Activated effector memory CD4-positive, alpha-beta T cell treated with Interleukin-2 at 50 U/mL for 16 hours (primary cell): Measurements from ENCODE around the gene NAA38.

Experiments
- DNase-seq: peaks from one replicate; pipeline ENCODE4 v3.0.0-alpha.2; 2020

NAA38 gene, protein sequence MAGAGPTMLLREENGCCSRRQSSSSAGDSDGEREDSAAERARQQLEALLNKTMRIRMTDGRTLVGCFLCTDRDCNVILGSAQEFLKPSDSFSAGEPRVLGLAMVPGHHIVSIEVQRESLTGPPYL

DNA sequence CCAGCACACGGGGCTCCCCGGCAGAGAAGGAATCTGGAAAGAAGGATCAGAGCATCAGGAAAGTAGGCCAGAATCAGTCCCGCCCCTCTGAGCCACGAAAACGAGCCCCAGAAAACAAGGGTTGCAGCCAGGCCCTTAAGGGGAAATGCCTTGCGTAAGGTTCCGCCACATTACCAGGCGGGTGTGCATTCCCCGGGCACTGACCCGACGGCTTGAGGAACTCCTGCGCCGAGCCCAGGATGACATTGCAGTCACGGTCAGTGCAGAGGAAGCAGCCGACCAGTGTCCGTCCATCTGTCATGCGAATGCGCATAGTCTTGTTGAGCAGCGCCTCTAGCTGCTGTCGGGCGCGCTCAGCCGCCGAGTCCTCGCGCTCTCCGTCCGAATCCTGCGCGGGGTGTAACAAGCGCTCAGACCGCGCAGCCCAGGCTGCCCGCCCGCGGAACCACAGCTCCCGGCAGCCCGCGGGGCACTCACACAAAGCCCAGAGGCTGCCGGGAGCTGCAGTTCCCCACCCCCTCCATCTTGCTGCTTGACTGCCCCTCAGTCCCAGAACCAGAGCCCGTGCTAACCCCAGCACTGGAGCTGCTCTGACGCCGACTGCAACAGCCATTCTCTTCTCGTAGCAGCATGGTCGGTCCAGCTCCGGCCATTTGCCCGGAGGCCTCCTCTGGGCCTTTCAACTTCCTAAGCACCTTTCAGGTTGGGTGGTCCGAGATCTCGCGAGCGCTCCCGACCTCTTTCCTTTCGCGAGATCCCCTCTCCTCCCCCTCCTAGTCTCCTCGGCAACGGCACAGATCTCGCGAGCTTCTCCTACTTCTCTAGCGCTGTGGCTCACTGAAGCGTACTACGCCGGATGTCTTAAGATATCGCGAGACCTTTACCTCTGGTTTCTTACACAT, at the start of gene NAA38:
Gene NAA38, minus strand, starts transcription at position 749 of the 902 bp plus-strand sequence. Its CDS starts 96 bp downstream, at position 653.
- DNase-seq, result peak; percentile 90

DNA sequence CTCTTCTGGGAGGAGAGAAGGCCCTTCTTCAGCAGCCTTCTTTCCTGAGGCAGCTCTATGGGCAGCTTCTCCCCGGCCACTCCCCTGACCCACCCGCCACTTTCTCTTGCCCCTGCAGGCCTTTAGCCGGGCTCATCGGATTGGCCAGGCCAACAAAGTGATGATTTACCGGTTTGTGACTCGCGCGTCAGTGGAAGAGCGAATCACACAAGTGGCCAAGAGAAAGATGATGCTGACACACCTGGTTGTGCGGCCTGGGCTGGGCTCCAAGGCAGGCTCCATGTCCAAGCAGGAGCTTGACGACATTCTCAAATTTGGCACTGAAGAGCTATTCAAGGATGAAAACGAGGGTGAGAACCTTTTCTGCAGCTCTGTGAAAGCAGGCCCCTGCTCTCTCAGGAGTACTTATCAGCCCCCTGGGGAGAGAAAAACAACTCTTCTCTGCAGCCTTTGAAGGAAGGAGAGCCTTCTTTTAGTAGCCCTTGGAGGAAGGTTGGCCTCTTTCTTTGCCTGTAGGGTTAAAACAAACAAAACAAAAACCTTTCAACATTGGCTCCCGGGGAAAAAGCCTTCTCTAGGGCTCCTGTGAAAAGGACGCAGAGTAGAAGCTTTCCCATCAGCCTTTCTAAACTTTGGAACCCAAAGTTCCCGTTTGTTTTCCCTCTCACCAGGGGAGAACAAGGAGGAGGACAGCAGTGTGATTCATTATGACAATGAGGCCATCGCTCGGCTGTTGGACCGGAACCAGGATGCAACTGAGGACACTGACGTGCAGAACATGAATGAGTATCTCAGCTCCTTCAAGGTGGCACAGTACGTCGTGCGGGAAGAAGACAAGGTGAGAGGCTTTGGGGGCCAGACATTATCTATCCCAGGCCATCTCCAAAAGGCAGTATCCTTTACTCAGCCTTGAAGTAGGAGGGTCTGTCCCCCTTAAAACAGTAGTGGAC, 46.1 kb upstream of the NAA38 start:
- no peak for DNase-seq

DNA sequence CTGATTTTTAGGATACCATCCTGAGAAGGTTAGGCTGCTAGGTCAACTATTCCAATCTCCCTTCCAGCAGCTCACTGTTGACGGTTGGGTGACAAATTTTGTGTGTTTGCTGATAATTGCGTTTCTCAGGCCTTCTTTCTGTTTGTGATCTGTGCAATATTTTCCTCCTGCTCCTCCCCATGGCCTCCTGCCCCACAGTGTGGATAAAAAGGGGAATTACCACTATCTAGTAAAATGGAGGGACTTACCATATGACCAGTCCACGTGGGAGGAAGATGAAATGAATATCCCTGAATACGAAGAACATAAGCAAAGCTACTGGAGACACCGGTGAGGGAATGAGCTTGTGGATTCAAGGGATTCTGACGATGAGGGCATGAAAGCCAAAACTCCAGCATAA, 40.4 kb upstream of the NAA38 start:
- no peak for DNase-seq

DNA sequence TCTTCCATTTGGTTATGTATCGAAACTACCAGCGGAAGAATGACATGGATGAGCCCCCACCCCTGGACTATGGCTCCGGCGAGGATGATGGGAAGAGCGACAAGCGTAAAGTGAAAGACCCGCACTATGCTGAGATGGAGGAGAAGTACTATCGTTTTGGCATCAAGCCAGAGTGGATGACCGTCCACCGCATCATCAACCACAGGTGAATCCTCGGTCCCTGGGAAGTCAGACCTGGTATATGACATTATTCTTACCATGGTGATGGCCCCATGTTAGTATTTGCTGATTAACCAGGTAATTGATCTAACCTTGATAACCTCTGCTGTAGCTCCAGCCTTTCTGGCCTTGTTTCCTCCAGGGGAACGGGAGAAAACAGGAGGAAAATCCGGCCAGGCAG, 39.7 kb upstream of the NAA38 start:
- no peak for DNase-seq

DNA sequence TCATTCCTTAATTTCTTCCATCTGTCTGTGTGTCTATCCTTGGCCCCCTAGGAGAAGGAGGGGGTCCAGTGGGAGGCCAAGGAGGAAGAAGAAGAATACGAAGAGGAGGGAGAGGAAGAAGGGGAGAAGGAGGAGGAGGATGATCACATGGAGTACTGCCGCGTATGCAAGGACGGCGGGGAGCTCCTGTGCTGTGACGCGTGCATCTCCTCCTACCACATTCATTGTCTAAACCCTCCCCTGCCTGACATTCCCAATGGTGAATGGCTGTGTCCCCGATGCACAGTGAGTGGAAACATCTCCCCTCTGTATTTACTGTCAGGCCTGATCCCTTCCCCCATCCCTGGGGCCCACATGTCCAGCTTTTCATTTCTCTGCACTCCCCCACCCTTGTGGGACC, 37.5 kb upstream of the NAA38 start:
- no peak for DNase-seq

DNA sequence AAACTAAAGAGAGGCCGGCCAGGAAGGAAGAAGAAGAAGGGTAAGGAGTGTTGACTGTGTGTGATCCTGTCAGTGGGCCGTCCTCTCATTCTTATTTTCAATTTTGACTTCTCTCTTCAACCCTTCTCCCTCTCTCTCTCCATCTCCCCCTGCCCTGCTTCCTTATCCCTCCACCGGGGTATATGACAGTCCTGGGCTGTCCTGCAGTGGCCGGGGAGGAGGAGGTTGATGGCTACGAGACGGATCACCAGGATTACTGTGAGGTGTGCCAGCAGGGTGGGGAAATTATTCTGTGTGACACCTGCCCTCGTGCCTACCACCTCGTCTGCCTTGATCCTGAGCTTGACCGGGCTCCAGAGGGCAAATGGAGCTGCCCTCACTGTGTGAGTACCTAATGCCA, 36.9 kb upstream of the NAA38 start:
- DNase-seq, result no peak

DNA sequence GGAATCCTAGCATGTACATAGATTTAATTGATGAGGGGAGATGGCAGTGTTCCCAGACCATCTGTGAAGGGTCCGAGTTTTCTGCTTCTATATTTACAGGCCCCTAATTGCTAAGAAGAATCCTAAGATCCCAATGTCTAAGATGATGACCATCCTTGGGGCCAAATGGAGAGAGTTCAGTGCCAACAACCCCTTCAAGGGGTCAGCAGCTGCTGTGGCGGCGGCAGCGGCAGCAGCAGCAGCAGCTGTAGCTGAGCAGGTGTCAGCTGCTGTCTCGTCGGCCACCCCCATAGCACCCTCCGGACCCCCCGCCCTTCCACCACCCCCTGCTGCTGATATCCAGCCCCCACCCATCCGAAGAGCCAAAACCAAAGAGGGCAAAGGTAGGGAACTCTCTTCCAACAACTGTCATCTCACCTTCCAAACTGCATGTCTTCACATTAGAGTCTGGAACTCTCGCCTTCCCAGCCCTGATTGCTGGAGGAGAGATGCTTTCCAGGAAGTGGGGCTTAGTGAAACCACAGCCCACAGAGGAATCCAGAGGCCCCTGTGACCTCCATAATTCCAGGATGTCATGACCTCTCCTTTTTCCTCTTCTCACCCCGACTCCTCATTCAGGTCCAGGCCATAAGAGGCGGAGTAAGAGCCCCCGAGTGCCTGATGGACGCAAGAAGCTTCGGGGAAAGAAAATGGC, 36.0 kb upstream of the NAA38 start:
- DNase-seq, result no peak

DNA sequence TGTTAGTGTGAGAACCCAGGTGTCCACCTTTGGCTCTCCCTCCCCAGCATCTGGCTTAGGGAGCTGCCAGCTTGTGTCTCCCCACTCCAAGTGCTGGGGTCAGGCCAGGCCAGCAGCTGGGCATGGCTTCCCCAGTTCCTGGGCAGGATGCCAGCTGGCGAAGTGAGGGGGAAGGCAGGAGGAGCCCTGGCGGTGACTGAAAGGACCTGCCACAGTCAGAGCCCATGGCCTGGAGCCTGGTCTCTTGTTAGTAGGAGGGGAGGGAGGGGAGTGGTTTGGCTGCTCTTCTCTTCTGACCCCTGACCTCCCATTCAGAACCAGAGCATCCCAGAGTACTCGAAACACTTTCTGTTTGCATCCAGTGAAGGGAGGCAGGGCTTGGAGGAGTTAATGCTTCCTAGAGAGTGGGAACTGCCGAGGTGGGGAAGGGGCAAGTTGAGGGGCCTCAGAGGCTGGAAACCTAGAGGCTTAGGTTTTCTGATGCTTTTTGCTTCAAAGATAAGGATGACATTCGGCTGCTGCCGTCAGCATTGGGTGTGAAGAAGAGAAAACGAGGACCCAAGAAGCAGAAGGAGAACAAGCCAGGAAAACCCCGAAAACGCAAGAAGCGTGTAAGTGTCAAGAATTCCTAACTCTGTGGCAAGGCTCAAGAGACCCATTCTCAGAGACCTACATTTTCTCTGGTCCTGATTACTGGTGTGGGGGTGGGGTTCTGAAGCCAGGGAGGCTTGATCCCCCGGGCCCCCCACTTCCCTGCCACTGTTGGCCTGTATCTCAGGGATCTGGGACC, 32.0 kb upstream of the NAA38 start:
- DNase-seq, result peak; percentile 20

DNA sequence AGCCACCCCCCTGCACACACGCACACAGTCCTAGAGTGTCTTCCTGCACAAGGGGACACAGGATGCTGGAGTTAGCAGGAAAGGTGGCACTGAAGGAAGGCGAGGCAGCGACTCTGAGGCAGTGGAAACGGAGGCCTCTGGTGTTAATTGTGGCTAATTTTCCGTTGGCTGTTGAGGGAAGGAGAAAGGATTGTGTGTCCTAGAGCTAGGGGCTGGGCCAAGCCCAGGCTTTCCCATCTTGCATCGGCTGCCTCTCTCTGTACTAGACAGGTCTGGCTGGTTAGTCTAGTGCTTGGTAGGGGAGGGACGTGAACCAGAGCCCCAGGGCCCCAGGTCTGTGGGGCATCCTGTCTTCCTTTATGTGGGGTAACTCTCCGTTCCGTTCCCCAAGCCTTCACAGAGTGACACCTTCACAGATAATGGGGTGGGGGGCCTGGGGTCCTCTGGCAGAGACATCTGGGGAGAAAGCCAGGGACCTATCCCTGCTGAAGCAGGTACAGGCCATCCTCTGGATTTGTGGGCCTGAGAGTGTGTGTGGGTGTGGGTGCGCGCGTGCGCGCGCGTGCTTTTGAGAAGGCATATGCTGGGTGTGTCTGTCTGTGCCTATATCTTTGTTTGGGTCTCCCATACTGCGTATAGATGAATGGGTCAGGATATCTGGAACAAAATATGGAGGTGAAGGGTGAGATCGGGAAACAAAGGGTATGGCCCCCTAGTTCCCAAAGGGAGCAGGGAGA, 31.0 kb upstream of the NAA38 start, which contains the start of gene CHD3:
Gene CHD3, plus strand, starts transcription at position 606 of the 737 bp plus-strand sequence. CDS start 212 bp downstream, outside the sequence.
- DNase-seq, result peak; percentile 41

DNA sequence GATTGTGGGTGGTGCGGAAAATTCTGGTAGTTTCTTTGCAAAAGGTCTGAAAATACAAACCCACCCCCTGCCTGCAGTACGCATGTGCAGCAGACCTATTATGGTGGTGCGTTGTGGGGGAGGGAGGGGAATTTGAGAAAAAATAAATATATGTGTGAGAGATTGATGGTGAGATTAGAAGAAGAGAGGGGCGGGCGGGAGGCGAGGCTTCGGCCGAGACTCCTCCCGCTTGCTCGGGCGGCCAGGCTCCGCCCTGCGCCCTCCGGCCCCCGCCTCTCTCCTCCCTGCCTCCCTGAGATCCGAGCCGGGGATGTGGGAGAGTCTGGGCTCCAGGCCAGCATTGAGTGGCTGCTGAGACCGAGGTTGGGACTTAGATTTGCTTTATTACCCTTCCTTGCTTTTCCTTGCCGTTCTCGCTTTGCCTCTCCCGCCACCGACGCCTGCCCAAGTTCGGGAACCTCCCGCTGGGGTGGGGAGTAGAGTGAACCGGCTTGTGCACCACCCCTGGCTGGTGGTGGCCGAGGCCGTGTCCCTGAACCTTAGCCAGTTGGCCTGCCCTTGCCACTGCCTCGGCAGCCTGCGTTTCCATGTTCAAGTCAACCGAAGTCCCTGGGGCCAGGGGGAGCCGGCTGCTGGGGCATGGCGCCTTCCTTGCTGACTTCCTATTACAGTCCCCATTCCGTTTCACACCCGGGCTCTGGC, 30.3 kb upstream of the NAA38 start:
- DNase-seq, result peak; percentile 84

DNA sequence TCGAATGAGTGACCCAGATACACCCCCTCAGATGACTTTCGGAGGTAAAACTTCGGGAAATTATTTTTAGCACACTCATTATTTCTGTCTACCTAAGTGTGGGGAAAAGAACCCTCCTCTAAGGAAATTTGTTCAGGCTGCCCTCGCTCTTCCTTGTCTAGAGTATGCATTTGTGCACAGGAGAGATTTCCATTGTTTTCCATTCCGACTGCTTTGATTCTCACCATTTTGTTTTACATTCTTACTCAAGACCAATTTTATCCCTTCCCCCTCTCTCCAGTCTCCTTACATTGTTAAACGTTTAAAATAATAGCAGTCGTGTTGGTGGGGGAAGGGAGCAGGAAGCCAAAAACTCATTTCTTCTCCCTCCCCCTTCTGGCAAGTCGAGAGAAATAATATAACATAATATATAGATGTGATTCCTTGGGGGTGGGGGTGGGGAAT, 29.7 kb upstream of the NAA38 start:
- DNase-seq, result no peak

DNA sequence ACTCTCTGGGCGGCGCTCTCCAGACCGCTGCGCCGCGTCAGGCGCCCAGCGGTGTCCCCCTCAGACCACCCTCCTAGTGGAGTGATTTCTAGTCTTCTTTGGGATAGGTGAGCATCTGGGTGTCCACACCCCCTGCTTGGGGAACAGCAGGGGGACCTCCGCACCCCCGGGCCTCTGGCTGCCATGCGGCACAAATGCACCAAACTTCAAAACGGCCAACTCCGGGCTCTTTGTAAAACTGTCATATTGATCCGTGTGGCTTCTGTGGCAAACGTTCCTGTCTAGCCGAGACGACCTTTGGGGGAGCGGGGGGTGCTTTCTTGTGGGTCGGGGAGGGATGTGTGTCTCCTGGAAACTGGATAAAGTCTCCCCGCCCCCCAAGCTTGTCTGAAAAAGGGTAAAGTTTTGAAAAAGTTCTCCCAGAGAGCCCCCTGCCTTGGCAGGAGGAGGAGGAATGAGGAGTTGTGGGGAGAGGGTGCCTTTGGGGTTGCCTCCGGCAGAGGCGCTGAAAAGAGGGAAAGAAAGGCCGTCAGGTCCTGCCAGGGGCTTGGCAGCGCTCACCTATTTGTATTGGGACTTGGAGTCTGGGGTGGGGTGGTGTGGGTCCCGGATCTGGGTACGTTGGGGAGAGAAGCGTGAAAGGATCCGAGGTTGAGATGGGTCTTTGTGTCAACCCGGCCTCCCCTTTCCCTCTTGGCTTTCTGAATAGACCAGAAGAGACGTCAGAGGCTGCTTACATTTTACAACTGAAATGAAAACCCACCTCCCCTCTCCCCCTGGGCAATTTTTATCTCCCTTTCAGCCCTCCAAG, 29.1 kb upstream of the NAA38 start:
- peak; percentile 39 for DNase-seq

DNA sequence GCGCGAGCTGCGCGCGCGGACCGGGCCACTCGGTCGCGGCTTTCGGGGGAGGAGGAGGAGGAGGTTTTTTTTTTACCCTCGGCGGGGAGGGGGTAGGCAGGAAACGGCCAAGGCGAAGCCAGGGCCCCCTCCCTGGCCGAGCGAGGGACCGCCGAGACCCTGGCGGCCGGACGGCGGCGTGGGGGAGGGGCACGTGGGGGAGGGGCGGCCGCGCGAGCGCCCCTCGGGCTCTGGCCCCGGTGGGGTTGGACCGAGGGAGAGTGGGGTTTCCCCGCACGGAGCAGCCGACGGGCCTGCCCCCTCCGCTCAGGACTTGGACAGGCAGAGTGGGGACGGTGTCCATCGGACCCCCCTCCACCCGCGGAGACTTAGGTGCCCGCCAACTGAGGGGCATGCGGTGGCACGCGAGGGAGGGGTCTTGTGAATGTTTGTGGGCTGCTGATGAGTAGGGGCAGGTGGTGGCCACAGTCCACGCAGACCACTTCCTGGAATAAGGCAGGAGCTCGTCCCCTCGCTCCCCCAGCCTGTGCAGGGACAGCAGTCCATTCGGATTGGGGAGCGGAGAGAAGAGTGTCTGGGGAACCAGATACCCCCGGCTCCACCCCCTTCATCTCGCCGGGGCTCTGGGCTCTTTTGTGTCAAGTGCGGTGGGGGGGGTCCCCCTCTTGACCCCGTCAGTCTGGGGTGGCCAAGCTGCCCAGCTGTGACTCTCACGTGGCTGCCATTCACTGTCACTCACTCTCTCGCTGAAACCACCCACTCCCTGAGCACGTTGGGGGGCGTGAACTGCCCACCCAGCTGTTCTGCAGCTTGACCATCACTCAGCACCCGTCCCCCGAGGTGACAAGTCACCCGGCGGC, 28.2 kb upstream of the NAA38 start:
- DNase-seq, result peak; percentile 18

DNA sequence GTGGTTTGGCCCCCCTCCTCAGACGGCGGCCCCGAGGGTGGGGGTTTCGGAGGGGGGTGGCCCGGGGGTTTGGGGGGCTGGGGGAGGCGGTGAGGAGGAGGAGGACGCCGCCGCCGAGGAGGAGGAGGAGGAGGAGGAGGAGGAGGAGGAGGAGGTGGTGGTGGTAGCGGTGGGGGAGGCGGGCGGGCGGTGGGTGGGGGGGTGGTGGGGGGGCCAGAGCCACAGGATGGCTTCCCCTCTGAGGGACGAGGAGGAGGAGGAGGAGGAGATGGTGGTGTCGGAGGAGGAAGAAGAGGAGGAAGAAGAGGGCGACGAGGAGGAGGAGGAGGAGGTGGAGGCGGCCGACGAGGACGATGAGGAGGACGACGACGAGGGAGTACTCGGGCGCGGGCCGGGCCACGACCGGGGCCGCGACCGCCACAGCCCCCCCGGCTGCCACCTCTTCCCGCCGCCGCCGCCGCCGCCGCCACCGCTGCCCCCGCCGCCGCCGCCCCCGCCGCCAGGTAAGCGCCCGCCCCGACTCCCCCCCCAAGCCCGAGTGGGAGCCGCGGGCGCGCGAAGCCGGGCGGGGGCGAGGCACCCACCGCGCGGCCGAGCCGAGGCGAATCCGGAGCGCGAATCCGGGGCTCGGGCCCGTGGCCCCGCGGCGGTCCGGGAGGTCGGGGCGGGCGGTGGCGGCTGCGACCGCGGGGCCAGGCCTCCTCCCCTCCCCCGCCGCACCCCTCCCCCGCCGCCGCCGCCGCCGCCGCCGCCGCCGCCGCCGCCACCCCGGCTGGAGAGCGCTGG, 27.4 kb upstream of the NAA38 start:
- peak; percentile 25 for DNase-seq

DNA sequence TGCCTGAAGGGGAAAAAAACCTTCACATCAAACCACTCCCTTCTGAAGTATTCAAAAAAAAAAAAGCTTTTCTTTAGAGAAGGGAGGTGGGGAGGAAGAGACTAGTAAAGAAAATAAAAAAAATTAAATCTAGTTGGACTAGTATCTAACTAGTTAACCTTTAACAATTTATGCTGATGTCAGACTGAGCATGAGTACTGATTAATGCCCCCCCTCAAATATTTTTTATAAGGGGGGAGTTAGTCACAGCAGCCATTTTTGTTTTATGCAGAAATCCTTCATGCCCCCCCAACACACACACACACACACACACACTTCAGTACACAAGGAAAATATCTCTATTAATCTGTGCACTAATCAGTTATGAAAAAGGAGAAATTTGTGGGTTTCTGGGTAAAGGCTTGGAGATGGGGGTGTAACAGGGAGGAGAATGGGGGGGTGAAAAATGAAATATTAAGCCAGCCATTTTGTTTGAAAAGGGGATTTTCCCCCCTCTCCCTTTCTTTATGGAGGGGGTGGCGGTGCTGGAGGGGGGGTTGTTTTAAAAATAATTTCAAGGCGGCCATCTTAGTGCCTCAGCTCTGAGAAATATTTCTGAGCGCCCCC, 26.5 kb upstream of the NAA38 start:
- DNase-seq, result no peak

DNA sequence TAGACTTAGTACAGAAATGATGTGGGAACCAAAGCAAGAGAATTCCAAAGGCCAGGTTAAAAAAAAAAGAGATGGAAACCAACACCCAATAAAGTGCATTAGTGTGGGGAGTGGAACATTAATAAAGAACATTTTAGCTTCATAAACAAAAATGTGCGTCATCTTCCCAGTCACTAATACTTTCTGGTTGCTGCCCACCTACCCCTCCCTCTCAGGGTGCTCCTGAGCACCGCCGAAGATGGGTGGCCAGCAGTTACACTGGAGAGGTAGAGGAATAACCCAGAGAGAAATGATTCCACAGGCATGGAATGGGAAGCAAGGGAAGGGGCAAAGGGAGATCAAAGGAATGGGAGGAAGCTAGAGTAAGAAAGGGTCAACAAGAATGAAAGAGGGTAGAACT, 25.3 kb upstream of the NAA38 start:
- no peak for DNase-seq

DNA sequence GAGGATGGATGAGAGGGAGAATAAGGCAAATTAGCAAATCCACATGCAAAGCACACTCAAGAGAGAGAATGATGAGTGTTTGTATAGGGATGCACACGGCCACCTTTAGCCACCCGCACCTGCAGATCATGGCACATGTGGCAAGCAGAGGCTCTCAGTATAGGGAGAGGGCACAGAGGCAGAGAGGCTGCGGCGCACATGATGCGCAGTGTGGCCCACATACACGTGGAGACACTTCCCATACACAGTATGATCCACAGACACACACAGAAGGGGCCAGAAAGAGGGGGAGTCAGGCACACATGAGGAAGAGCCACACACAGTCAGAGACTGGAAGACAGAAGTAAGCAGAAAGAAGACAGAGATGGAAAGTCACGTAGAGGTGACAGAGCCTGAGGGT, 24.7 kb upstream of the NAA38 start:
- DNase-seq, result no peak
